ENCODE results near the gene PAPSS2. TPM values are rescaled to one million over a fixed set of nuclear protein-coding genes. Genes with fewer than 3 reads are reported as not detected.
"Not testable (repeated sequence)": the region's sequence is repeated elsewhere in the genome, so short reads cannot be mapped to it uniquely, and the experiment has no call there.

The PAPSS2 gene
- total RNA-seq, 1 donor from 2014 or later = 125 TPM

DNA sequence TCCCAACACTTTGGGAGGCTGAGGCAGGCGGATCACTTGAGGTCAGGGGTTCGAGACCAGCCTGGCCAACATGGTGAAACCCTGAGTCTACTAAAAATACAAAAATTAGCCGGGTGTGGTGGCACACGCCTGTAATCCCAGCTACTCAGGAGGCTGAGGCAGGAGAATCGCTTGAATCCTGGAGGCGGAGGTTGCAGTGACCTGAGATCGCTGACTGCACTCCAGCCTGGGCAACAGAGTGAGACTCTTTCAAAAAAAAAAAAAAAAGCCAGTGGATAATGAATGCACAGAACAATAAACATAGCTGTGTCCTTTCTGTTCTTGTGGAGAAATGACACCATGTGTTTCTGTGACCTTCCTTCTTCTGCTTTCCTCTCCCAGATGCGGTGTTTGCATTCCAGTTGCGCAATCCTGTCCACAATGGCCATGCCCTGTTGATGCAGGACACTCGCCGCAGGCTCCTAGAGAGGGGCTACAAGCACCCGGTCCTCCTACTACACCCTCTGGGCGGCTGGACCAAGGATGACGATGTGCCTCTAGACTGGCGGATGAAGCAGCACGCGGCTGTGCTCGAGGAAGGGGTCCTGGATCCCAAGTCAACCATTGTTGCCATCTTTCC, 83.4 kb downstream of the PAPSS2 start:
- not testable (repeated sequence) for DNase-seq (ENCODE audit: low spot score)

DNA sequence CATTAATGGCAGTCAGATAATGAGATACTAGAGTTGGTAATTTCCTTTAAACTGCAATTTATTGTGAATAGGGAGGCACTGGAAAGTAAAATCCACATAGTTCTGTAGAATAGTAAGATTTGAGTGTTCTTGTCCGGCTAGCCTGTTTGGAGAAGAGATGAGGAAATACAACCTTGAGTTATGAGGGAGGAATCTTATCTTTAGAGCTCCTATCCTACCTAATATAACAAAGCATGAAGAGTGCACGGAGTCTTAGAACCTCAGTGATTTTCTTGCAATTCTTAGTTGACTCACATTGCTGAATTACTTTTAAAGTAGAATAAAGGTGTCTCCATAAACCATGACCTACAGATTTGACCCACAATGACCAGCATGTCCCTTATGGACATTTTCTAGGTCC, 84.9 kb downstream of the PAPSS2 start:
- DNase-seq (ENCODE audit: low spot score) = no peak

DNA sequence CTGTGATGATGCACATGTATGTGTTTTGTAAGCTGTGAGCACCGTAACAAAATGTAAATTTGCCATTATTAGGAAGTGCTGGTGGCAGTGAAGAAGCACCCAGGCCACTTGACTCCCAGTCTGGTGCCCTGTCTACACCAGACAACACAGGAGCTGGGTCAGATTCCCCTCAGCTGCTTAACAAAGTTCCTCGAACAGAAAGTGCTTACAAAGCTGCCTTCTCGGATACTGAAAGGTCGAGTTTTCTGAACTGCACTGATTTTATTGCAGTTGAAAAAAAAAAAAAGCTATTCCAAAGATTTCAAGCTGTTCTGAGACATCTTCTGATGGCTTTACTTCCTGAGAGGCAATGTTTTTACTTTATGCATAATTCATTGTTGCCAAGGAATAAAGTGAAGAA, 87.2 kb downstream of the PAPSS2 start:
- DNase-seq (ENCODE audit: low spot score) = no peak

DNA sequence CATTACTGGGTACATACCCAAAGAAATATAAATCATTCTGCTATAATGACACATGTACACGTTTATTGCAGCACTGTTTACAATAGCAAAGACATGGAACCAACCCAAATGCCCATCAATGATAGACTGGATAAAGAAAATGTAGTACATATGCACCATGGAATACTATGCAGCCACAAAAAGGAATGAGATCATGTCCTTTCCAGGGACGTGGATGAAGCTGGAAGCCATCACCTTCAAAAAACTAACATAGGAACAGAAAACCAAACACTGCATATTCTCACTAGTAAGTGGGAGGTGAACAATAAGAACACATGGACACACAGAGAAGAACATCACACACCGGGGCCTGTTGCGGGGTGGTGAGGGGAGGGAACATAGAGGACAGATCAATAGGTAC, 88.6 kb downstream of the PAPSS2 start:
- not testable (repeated sequence) for DNase-seq (ENCODE audit: low spot score)

DNA sequence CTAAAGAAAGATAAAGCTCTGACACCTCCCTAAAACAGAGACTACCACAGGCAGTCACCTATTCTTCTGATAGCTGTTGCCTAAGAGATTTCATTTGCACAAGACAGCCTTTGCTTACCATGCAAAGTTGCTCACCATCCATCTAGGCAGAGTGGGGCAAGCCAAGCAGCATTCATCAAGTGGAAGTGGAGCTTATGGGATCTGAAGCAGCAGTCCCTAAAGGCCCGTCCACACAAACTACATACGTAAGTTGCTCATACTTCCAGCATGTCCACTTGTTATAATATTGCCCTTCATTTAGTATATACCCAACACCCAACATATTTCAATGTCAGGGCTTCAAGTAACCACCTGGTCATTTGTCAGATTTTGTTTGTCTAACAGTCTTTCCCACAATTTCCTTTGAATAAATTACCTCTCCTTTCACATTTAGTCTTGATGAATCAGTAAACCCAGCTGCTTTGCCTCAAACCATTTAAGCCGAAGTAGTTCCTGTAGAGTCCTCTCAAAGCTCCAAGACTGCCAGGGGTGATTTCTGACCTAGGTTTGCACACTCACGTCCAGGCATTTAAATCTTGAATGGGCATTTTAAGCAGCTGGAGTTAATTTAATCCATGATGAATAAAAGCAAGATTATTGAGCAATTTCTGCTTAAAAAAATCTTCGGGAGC, 90.5 kb downstream of the PAPSS2 start:
- DNase-seq (ENCODE audit: low spot score) = no peak

DNA sequence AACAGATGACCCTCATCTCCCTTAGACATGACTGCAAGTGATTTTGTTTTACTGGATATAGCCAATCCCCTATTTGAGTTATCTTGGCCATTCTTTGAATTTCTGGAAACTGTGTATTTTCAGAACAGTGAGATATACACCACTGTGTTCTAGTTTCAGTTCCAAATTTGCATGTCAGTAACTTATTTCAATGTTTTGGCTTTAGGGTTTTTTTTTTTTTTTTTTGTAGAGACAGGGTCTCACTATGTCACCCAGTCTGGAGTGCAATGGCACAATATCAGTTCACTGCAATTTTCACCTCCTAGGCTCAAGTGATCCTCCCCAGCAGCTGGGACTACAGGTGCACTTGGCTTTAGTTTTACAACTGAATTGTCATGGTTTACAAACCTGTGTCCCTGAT, 91.1 kb downstream of the PAPSS2 start:
- no peak for DNase-seq (ENCODE audit: low spot score)

DNA sequence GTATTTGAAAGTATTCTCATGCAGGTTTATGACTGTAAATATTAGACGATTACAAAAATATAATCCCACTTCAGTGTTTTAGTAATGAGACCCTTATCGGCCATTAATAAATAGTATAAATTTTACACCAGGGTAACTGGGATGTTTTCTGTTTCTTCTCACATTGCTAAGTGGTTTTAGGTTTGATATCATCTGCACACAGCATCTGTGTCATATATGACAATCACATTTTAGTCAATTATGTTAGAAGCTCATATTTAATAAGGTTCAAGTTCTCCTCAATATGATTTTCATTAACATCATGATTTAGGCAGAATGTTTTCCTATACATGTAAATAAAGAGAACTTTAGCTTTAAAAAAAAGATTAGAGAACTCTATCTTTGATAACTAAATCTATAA, 91.6 kb downstream of the PAPSS2 start:
- DNase-seq (ENCODE audit: low spot score) = no peak

DNA sequence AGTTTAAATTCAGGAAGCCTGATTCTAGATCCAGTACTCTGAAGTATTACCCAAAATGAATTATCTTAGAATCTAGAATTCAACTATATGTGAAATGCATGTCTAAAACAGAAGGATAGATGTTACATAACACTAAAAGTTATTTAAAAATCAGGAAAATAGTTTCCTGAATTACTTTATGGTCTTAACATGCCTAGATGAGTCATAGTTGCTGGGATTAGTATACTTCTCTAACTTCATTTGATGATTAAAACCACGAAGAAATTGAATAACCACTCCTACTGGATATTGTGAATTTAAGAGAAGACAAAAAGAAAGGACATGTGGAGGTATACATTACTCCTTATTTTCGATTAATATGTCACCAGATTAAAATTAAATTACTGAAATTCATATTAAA, 92.9 kb downstream of the PAPSS2 start:
- no peak for DNase-seq (ENCODE audit: low spot score)

DNA sequence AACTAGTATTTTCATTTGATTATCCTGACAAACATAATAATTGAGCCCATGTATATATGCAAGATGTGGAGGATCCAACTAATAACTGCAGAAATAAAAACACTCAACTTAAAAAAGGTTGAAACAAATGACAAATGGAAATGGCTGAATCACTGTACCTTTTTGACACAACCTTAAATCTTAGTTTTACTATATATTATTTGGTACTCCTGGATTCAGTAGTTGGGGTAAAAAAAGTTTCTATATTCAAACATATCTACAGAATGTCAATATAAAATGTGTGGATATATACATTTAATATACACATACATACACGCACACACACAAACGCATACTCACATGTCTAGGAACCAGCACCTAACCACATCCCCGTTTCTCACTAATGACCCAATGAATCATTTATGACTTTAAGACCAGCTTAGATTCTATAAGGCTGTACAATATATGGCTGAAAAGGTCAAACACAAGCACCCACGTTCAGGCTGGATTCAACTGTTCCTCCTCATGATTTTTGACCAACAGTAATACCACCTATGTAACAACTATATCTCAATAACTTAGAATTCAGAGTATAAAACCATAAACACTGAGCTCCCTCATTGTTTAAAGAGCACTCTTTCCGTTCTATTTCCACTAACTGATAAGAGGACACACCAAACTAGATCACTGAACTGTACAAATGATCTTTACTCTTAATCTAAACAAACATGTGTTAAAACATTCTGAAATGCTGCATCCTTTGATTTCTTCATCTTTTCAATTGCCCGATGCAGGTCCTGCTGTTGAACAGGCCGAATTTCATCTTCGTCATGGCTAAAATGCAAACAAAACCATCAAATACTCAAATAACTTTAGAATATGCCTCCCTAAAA, 94.6 kb downstream of the PAPSS2 start:
- no peak for DNase-seq (ENCODE audit: low spot score)

DNA sequence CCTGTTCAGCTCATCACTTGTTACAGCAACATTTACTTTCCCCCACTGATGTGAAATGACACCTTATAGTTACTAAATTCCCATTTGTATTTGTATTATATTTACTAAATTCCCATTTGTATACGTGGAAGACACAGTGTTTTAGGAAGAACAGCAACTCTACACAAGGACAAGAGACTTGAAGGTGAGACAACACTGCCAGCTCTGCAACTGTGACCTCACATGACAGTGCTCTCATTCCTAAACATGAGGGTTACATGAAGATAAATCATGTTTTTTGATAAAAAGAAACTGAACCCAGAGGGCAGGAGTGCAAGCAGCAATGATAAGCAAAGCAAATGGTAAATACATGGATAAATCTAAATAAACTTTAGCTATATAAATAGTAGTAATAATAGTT, 98.0 kb downstream of the PAPSS2 start:
- no peak for DNase-seq (ENCODE audit: low spot score)

DNA sequence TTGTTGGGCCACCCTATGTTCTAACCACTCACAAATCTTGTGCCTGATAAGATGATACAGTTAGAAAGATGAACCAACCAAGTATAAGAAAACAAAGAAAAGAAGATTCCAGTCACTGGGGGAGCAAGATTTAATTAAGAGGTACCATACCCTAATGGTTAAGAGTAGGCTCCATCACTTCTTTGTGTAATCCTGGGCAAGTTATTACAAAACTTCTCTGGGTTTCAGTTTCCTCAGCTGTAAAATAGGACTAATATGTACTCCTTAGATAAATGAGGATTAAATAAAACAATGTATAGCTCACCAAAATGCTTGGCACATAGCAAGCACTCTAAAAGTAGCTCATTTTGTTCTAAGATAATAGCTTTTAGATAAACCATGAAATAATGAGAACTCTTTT, 99.9 kb downstream of the PAPSS2 start:
- no peak for DNase-seq (ENCODE audit: low spot score)

DNA sequence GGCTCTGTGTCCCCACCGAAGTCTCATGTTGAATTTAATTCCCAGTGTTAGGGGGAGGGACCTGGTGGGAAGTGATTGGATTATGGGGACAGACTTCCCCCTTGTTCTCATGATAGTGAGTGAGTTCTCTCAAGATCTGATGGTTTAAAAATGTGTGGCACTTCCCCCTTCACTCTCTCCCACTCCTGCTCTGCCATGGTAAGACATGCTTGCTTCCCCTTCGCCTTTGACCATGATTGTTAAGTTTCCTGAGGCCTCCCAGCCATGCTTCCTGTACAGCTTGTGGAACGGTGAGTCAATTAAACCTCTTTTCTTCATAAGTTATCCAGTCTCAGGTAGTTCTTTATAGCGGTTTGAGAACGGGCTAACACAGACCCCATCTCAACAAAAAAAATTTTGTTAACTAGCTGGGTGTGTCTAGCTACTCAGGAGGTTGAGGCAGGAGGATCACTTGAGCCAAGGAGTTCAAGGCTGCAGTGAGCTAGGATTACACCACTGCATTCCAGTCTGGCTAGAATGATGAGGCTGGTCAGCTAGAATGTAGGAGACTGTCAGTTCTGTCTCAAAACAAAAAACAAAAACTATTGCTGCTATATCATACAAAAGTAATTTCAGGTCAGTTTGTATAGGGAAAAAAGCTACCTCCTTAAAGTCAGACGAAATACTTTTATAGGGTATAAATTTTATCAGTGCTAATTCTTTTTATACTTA, 100.7 kb downstream of the PAPSS2 start:
- DNase-seq (ENCODE audit: low spot score) = no peak

DNA sequence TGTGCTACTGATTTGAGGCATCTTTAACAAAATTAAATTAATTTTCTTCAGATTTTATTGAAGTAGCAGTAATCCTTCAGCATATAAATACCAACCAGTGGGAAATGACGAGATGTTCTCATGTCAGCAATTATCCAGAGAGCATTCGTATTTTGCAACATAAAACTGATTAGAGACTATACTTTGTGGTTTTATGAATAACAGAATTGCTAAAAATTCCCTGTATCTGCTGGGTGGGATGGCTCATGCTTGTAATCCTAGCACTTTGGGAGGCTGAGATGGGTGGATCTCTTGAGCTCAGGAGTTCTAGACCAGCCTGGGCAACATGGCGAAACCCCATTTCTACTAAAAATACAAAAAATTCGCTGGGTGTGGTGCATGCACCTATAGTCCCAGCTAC, 101.5 kb downstream of the PAPSS2 start:
- DNase-seq (ENCODE audit: low spot score) = no peak

DNA sequence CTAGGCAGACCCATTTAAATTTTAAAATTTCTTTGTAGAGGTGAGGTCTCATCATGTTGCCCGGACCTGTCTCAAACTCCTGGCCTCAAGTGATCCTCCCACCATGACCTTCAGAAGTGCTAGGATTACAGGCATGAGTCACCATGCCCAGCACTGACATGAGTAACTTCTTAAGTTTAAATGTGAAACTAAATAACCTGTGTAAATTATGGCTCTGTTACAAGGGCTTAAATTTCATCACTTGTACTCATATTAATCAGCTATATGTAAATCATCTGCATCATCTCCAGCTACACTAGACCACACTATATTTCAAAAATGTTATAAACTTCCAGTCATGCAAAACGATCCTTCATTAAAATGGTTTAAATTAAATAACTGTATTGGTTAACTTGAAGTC, 102.2 kb downstream of the PAPSS2 start:
- no peak for DNase-seq (ENCODE audit: low spot score)

DNA sequence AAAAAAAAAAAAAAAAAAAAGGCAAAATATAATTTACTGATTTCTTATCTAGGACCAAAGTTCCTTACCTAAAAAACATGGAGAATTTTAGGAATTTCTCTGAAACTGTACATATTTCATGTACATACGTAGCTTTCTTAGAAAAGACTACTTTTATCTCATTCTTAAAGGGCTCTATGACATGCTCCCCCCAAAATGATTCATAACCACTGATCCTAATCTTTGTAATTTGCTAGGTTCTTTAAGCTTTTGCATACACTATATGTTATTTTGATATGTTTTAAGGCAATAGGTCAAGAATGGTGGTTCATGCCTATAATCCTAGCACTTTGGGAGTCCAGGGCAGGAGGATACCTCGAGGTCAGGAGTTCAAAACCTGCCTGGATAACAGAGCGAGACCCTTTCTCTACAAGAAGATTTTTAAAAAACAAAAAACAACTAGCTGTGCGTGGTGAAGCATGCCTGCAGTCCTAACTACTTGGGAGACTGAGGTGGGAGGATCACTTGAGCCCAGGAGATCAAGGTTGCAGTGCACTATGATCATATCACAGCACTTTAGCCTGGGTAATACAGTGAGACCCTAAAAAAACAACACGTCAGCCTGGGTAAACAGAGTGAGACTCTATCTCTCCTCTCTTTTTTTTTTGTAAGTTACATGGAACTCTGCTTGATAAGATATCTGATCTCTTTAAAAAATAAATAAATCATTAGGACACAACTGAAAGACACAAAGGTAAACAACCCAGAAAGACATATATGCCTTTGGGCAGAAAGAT, 103.6 kb downstream of the PAPSS2 start:
- DNase-seq (ENCODE audit: low spot score) = no peak

DNA sequence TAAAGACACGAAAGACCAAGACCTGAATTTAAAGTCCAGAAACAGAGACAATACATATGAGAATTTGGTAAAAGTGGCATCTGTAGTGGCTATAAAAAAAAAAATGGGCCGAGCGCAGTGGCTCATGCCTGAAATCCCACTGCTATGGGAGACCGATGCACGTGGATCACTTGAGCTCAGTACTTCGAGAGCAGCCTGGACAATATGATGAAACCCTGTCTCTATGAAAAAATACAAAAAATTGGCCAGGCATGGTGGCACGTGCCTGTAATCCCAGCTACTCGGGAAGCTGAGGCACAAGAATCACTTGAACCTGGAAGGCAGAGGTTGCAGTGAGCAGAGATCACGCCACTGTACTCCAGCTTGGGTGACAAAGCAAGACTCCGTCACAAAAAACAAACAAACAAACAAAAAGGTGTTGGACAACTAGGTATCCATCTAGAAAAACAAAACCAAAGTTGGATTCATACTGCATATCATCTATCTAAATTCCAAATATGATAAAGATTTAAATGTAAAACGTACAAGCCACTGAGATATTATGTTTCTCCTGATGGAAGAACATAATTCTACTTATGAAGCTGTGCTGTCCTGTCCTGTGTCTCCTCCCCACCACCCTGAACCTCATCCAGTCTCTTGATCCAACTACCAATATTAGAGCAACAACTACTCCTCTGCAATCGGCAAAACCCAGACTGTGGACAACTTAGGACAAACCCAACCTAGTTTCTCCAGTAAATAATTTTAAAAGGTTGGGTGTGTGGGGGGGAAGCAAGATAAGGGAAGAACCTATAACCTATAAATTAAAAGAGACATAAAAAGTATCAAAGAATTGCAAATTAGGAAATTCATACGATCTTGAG, 104.6 kb downstream of the PAPSS2 start:
- no peak for DNase-seq (ENCODE audit: low spot score)

DNA sequence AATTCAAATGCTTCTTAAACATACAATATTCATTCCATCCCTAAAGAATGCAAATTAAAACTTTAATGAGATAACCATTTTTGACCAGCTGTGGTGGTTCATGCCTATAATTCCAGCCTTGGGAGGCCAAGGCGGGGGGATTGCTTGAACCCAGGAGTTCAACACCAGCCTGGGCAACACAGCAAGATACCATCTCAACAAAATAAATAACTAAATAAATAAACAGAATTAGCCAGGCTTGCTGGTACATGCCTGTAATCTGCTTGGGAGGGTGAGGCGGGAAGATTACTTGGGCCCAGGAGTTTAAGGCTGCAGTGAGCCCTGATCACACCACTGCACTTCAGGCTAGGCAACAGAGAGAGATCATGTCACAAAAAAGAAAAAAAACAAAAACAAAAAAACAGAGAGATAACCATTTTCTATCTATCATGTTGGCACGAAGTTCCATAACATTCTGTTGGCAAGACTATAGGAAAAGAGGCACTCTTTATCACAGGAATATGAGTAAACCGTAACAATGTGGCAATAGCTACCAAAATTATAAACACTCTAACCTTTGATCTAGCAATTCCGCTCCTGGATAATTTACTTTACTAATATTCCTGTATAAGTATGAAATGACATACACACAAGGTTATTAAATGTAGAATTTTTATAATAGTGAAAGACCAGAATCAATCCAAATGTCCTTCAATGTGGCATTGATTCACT, 106.1 kb downstream of the PAPSS2 start:
- DNase-seq (ENCODE audit: low spot score) = no peak

DNA sequence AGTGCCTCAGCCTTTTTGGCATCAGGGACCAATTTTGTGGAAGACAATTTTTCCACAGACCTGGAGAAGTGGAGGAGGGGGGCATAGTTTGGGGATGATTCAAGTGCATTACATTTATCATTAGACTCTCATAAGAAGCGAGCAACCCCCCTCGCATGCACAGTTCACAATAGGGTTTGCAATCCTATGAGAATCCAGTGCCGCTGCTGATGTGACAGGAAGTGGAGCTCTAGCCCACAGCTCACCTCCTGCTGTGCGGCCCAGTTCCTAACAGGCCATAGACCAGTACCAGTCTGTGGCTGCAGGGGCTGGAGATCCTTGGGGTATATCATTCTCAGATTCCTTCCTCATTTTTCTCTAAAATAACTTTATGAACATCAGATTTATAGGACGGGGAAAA, 107.6 kb downstream of the PAPSS2 start:
- no peak for DNase-seq (ENCODE audit: low spot score)

DNA sequence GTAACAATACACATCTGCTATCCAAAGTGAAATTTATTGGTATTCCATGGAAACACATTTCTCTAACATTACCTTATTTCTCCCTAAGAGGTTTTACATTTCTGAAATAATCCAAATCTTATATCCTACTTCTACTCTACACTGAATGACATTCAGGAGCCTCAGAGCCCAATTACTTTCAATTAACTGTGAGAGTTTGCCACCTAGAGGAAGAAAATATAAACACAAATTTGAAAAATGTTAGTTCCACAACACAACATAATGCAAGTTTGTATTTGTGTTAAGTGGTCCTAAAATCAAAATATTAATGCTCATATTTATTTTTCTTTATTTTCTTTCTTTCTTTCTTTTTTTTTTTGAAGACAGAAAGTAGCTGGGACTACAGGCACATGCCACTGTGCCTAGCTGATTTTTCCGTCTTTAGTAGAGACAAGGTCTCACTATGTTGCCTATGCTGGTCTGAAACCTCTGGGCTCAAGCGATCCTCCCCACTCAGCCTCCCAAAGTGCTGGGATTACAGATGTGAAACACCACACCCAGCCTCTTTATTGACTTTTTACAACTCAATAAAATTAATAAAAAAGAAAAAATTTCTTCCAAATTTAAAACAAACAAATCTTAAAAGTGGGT, 112.3 kb downstream of the PAPSS2 start:
- DNase-seq (ENCODE audit: low spot score) = no peak

All from mesenteric fat pad (tissue), 1 donor.